H1 (cell line): ENCODE results near the gene HSF5. TPM values are rescaled to one million over a fixed set of nuclear protein-coding genes. Genes with fewer than 3 reads are reported as not detected.

ENCODE experiments used
- CTCF ChIA-PET: fragments of 300-600 bp; sonication (Branson Sonifier 250); formaldehyde crosslinking; loops from one replicate; lab custom pipeline; 2021; ENCODE audit not compliant: partially characterized antibody; lab: Charles Lee
- POLR2A ChIA-PET: fragments of 300-600 bp; sonication (Branson Sonifier 250); formaldehyde crosslinking; loops from one replicate; lab custom pipeline; 2021; ENCODE audit warnings: inconsistent platforms; ENCODE audit not compliant: partially characterized antibody; lab: Charles Lee
- DNase-seq, 2 experiments: peaks; one replicate each; pipeline versions ENCODE4 v3.0.0 to v3.0.0-alpha.2; 2010 to 2022; ENCODE audit warnings: low spot score in 2 of 2, low read depth in 1 of 2, mixed read lengths in 1 of 2
- FAIRE-seq: peaks from 2 replicates; lab custom pipeline; 2011; peaks lifted over from hg19 to GRCh38; lab: Jason Lieb, UNC
- H2AFZ ChIP-seq: 2 replicates; pipeline ENCODE4 v1.8.1; 2012; ENCODE audit warnings: low read length, inconsistent platforms
- H2AK5ac ChIP-seq: 2 replicates; pipeline ENCODE4 v1.6.1; 2013; ENCODE audit warnings: low read depth, low read length
- H2BK120ac ChIP-seq: replicated peaks from 2 replicates; pipeline ENCODE3; 2013; ENCODE audit warnings: low read depth, low read length, inconsistent platforms
- H2BK12ac ChIP-seq: 2 replicates; pipeline ENCODE4 v1.6.1; 2013; ENCODE audit warnings: low read depth, low read length
- H2BK15ac ChIP-seq: 2 replicates; pipeline ENCODE4 v1.6.1; 2013; ENCODE audit warnings: low read length
- H2BK20ac ChIP-seq: 2 replicates; pipeline ENCODE4 v1.6.1; 2013; ENCODE audit warnings: low read length
- H2BK5ac ChIP-seq: 2 replicates; pipeline ENCODE4 v1.6.1; 2013; ENCODE audit warnings: low read depth, low read length
- H3K14ac ChIP-seq: 2 replicates; pipeline ENCODE4 v1.6.1; 2013; ENCODE audit warnings: inconsistent platforms; ENCODE audit not compliant: insufficient read length
- H3K18ac ChIP-seq: 2 replicates; pipeline ENCODE4 v1.6.1; 2013; ENCODE audit warnings: low read length; ENCODE audit errors: extremely low read depth
- H3K23ac ChIP-seq: 2 replicates; pipeline ENCODE4 v1.6.1; 2013; ENCODE audit warnings: inconsistent platforms; ENCODE audit not compliant: insufficient read length
- H3K23me2 ChIP-seq: 2 replicates; pipeline ENCODE4 v1.6.1; 2013; ENCODE audit warnings: low read depth, low read length
- H3K27ac ChIP-seq: 2 replicates; pipeline ENCODE4 v1.6.1; 2011; ENCODE audit warnings: low read depth, low read length, inconsistent platforms
- H3K27me3 ChIP-seq, 4 experiments: replicated peaks in 1 of 4; 1 replicate in 1 of 4; 2 replicates in 3 of 4; pipeline versions ENCODE4 v1.6.1 to v1.8.1; 2011 to 2013; ENCODE audit warnings: low read length in 3 of 4, mild to moderate bottlenecking in 3 of 4, inconsistent platforms in 2 of 4, mixed read lengths in 2 of 4, moderate library complexity in 1 of 4; ENCODE audit not compliant: control insufficient read depth in 3 of 4, insufficient read depth in 3 of 4; ENCODE audit errors: extremely low read depth in 1 of 4
- H3K36me3 ChIP-seq, 4 experiments: 2 replicates each; pipeline versions ENCODE4 v1.6.1 to v1.8.1; 2011 to 2013; ENCODE audit warnings: mild to moderate bottlenecking in 4 of 4, low read length in 3 of 4, moderate library complexity in 2 of 4, control low read depth in 1 of 4, inconsistent platforms in 1 of 4; ENCODE audit not compliant: insufficient read depth in 4 of 4, control insufficient read depth in 2 of 4
- H3K4ac ChIP-seq: replicated peaks from 2 replicates; pipeline ENCODE3; 2013; ENCODE audit warnings: low read length, low read depth, mixed read lengths, inconsistent platforms; ENCODE audit not compliant: insufficient read length
- H3K4me1 ChIP-seq, 4 experiments: replicated peaks in 1 of 4; 1 replicate in 1 of 4; 2 replicates in 3 of 4; pipeline versions ENCODE4 v1.6.1 to v1.8.1; 2011 to 2013; ENCODE audit warnings: low read length in 3 of 4, inconsistent platforms in 2 of 4, mixed read lengths in 1 of 4; ENCODE audit not compliant: insufficient read depth in 4 of 4, control insufficient read depth in 3 of 4
- H3K4me2 ChIP-seq, 2 experiments: 2 replicates each; pipeline versions ENCODE4 v1.6.1 to v1.8.1; 2011 to 2013; ENCODE audit warnings: low read depth in 2 of 2, low read length in 2 of 2, control low read depth in 1 of 2, inconsistent platforms in 1 of 2, mild to moderate bottlenecking in 1 of 2; ENCODE audit not compliant: insufficient read depth in 1 of 2
- H3K4me3 ChIP-seq, 4 experiments: fragments of 200-600, 300-600 bp in 1 of 4; sonication (generic), shearing (Covaris generic), sonication (Bioruptor Twin) in 1 of 4; 2 replicates each; pipeline versions ENCODE4 v1.5.1 to v1.8.1; 2011 to 2016; ENCODE audit warnings: low read length in 4 of 4, low read depth in 3 of 4, control low read depth in 2 of 4, inconsistent platforms in 2 of 4, mild to moderate bottlenecking in 2 of 4, mixed read lengths in 1 of 4, moderate library complexity in 1 of 4; ENCODE audit not compliant: insufficient read depth in 2 of 4; ENCODE audit errors: extremely low read depth in 1 of 4
- H3K56ac ChIP-seq: replicated peaks from 2 replicates; pipeline ENCODE3; 2013; ENCODE audit warnings: low read depth, mild to moderate bottlenecking, mixed read lengths, low read length, inconsistent platforms; ENCODE audit not compliant: insufficient read length
- H3K79me1 ChIP-seq: 2 replicates; pipeline ENCODE4 v1.6.1; 2013; ENCODE audit warnings: low read depth, low read length, control low read depth
- H3K79me2 ChIP-seq, 2 experiments: 2 replicates each; pipeline versions ENCODE4 v1.6.1 to v1.8.1; 2012 to 2013; ENCODE audit warnings: low read length in 2 of 2, mild to moderate bottlenecking in 2 of 2, inconsistent platforms in 1 of 2; ENCODE audit not compliant: insufficient read depth in 2 of 2, control insufficient read depth in 1 of 2
- H3K9ac ChIP-seq, 4 experiments: replicated peaks in 1 of 4; 1 replicate in 1 of 4; 2 replicates in 3 of 4; pipeline versions ENCODE4 v1.6.1 to v1.8.1; 2011 to 2013; ENCODE audit warnings: low read depth in 3 of 4, low read length in 3 of 4, control low read depth in 2 of 4, mild to moderate bottlenecking in 2 of 4, moderate library complexity in 2 of 4, inconsistent platforms in 1 of 4; ENCODE audit errors: extremely low read depth in 1 of 4
- H3K9me3 ChIP-seq, 2 experiments: 2 replicates each; pipeline versions ENCODE4 v1.6.1 to v1.8.1; 2012 to 2013; ENCODE audit warnings: mild to moderate bottlenecking in 2 of 2, moderate library complexity in 2 of 2, control low read depth in 1 of 2, inconsistent platforms in 1 of 2, low read depth in 1 of 2, low read length in 1 of 2, mixed read lengths in 1 of 2; ENCODE audit not compliant: insufficient read depth in 2 of 2
- H4K20me1 ChIP-seq, 2 experiments: replicated peaks in 1 of 2; 2 replicates each; pipeline versions ENCODE3 to v1.8.1; 2011 to 2013; ENCODE audit warnings: inconsistent platforms in 2 of 2, low read length in 2 of 2, mild to moderate bottlenecking in 1 of 2; ENCODE audit not compliant: insufficient read depth in 2 of 2, control insufficient read depth in 1 of 2
- H4K5ac ChIP-seq: 2 replicates; pipeline ENCODE4 v1.6.1; 2013; ENCODE audit warnings: low read length, low read depth, mixed read lengths, inconsistent platforms; ENCODE audit not compliant: insufficient read length
- H4K8ac ChIP-seq: 2 replicates; pipeline ENCODE4 v1.8.0; 2013; ENCODE audit warnings: mild to moderate bottlenecking, moderate library complexity, low read length, inconsistent platforms; ENCODE audit not compliant: insufficient read depth; ENCODE audit errors: extremely low read depth
- H4K91ac ChIP-seq: replicated peaks from 2 replicates; pipeline ENCODE3; 2013; ENCODE audit warnings: low read length, mixed read lengths, inconsistent platforms; ENCODE audit not compliant: insufficient read length
- GTF2F1 ChIP-seq: IDR thresholded peaks from 2 replicates; pipeline ENCODE4 v1.6.1; 2012; ENCODE audit warnings: low read depth, low read length, improper control_type of control experiment, borderline replicate concordance
- RNF2 ChIP-seq: fragments of 200-900, 300-1000 bp; sonication (generic); IDR thresholded peaks from 2 replicates; pipeline ENCODE4 v1.7.1; 2016; ENCODE audit warnings: borderline replicate concordance, low read depth, mild to moderate bottlenecking, antibody characterized with exemption, low read length; ENCODE audit not compliant: poor library complexity, severe bottlenecking; ENCODE audit errors: missing control alignments
- SIRT6 ChIP-seq: IDR thresholded peaks from one replicate; pipeline ENCODE4 v1.7.1; 2012; ENCODE audit warnings: low read length, inconsistent platforms
- SP4 ChIP-seq: IDR thresholded peaks from 2 replicates; pipeline ENCODE4 v1.6.1; 2012; ENCODE audit warnings: low read length, inconsistent platforms
- TCF12 ChIP-seq: IDR thresholded peaks from 2 replicates; pipeline ENCODE4 v1.6.1; 2011; ENCODE audit warnings: low read depth, mild to moderate bottlenecking, low read length
- ZNF274 ChIP-seq: IDR thresholded peaks from 2 replicates; pipeline ENCODE4 v1.7.0; 2012; ENCODE audit warnings: low read length, borderline replicate concordance; ENCODE audit errors: extremely low read depth
- WGBS, 2 experiments: shearing (Covaris generic) in 1 of 2; methylation state at CpG; one replicate each; pipeline versions ENCODE4 v1.1.6 to v1.1.7; 2013 to 2015; ENCODE audit warnings: low lambda C conversion rate in 2 of 2, mixed read lengths in 2 of 2, inconsistent platforms in 1 of 2, low coverage in 1 of 2, missing lambda C conversion rate in 1 of 2; ENCODE audit not compliant: insufficient replicate concordance in 2 of 2, insufficient coverage in 1 of 2, insufficient read length in 1 of 2; ENCODE audit errors: extremely low coverage in 1 of 2, missing lambda C conversion rate in 1 of 2; 5-methylcytosine and 5-hydroxymethylcytosine counted together
- polyA plus RNA-seq, 7 experiments: library from polyadenylated mRNA; depleted of rRNA in 3 of 7; stranded (reverse) in 5 of 7; unstranded in 2 of 7; fragments of >200 nt in 5 of 7; fragments of 200-250 nt in 2 of 7; gene quantifications; 1 replicate in 5 of 7; 2 replicates in 1 of 7; 4 replicates in 1 of 7; pipeline versions ENCODE4 v1.2.1 to v1.2.3, GENCODE V29; 2011 to 2013; ENCODE audit warnings: missing spikeins in 2 of 7, mixed read lengths in 2 of 7
- total RNA-seq: library from RNA; stranded (reverse); fragmentation: NEBNext Ultra II Directional; extraction: Animal tissue kit (Norgen Biotek cat#: 25700); gene quantifications from 2 replicates; pipeline ENCODE4 v1.2.1, GENCODE V29; 2021

The HSF5 gene
- total and polyA plus RNA-seq, 2 of the 8 experiments (the other 6 are each of a cell fraction or from before 2014, with no cell fraction given): not detected

DNA sequence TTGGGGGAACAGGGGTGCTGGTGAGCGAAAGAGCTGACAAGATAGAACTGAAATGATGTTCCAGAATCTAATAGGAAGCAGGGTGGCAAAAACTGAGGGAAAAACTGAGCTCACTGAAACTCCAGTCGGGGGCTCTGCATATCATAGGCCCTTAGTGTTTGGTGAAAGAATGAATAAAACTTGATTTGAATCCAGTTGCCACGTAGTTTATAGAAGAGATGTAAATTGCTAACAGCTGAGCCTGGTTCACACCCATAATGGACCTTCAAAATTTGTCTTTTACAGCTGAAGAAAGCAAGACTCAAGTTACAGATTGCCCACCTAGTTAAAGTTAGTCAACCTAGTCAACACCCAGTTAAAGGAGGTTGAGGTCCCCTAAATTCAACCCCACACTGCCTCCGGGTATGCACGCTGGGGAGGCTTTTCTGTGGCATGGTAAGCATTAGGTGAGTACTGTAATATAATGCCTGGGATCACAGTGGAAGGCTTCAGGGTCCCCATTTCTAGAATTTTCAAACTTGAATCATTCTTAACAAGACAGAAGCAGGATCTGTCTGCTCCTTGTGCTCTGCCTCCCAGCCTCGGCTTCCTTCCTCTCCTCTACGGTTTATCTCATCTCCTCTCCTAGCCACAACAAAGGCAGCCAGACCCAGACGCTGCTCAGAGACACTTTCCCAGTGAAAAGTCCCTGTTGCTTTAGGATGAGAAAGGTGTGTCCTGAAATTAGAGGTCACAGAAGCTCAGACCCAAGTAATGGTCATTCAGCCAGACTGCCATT, 109.3 kb downstream of the HSF5 start:
- H3K79me2 ChIP-seq: no peaks in the 10 kb centered on the region
- DNase-seq: peak in 1 of 2 experiments; percentile 16
- no peaks in the 10 kb centered on the region for H4K20me1 ChIP-seq
- H2AK5ac ChIP-seq: no peak overlapping the region
- H3K14ac ChIP-seq: no peak overlapping the region
- H3K4ac ChIP-seq: no peak overlapping the region
- H3K9me3 ChIP-seq: no peaks in the 10 kb centered on the region
- no peak overlapping the region for H3K4me3 ChIP-seq
- H3K9ac ChIP-seq: no peak overlapping the region
- H3K4me1 ChIP-seq: peaks cover 6 to 15% (median 10%) of the 10 kb centered on the region in 4 experiments; a peak in 5 of 7 replicates
- 89% methylated on average over 8 of the region's 8 CpGs; no CpG with 5 or more reads in 1 of the 2 experiments for WGBS, 2 experiments
- H4K8ac ChIP-seq: no peak overlapping the region
- H3K27me3 ChIP-seq: no peaks in the 10 kb centered on the region
- no peak overlapping the region for H4K5ac ChIP-seq
- no peaks in the 10 kb centered on the region for H3K23me2 ChIP-seq
- H3K18ac ChIP-seq: no peak overlapping the region
- no peak overlapping the region for H3K4me2 ChIP-seq
- no peaks in the 10 kb centered on the region for H3K79me1 ChIP-seq
- H2AFZ ChIP-seq: no peak overlapping the region
- H2BK5ac ChIP-seq: no peak overlapping the region; the same call in 1 of the 2 replicates
- no peak overlapping the region for H3K23ac ChIP-seq
- H2BK15ac ChIP-seq: no peak overlapping the region
- H2BK20ac ChIP-seq: no peak overlapping the region
- H3K36me3 ChIP-seq: no peaks in the 10 kb centered on the region
- no peak overlapping the region for H3K56ac ChIP-seq
- no peak overlapping the region for H2BK120ac ChIP-seq
- H2BK12ac ChIP-seq: no peak overlapping the region
- ChIA-PET POLR2A (interaction anchor here (1.6 to 2.4 kb wide), 2 partner anchors 8 to 26 kb away, joined by 3 to 9 read pairs; partner anchors contain the start of gene SUPT4H1), CTCF (interaction anchor here (0.9 to 2.8 kb wide), 6 partner anchors 10 to 54 kb away, joined by 3 to 14 read pairs (median 4); no protein-coding TSS in a partner anchor)
- TF ChIP-seq GTF2F1: no peak
- TF ChIP-seq SP4: no peak
- no peak for TF ChIP-seq RNF2
- TF ChIP-seq SIRT6: no peak
- no peak for TF ChIP-seq TCF12
- TF ChIP-seq ZNF274: no peak
- no peak for FAIRE-seq
- H3K27ac ChIP-seq: no peak overlapping the region
- no peak overlapping the region for H4K91ac ChIP-seq
